ENCODE results near the gene C5AR1. TPM values are rescaled to one million over a fixed set of nuclear protein-coding genes. Genes with fewer than 3 reads are reported as not detected.

C5AR1 gene
- total and polyA plus RNA-seq, 9 of the 15 experiments (the other 6 are each of a cell fraction or from before 2014, with no cell fraction given) = 0.06 to 1.6 (median 0.28) TPM; not detected in 3

- 0 out of 2 replicates have a peak, but pooled peaks have one; percentile 30 for TF ChIP-seq MBD1 (CRISPR knock-in tag; IDR thresholded peaks at IDR 0.05)
- TF ChIP-seq GABPB1 (CRISPR knock-in tag; IDR thresholded peaks at IDR 0.05) = peak; percentile 22; the same call in 1 of the 2 replicates
- peak; percentile 23 for TF ChIP-seq MEIS2 (IDR thresholded peaks at IDR 0.05; ENCODE audit: partially characterized antibody)
- no peak for TF ChIP-seq PTTG1 (tag; IDR thresholded peaks at IDR 0.05; ENCODE audit: low read depth)
- TF ChIP-seq FOXJ3 (CRISPR knock-in tag; IDR thresholded peaks at IDR 0.05) = no peak
- TF ChIP-seq SP1 (CRISPR knock-in tag; IDR thresholded peaks at IDR 0.05) = no peak
- TF ChIP-seq ZNF324 (CRISPR knock-in tag; IDR thresholded peaks at IDR 0.05) = no peak
- peak; percentile 42; the same call in 1 of the 2 replicates for TF ChIP-seq MTA3 (IDR thresholded peaks at IDR 0.05; ENCODE audit: borderline replicate concordance)
- TF ChIP-seq MTA2 (IDR thresholded peaks at IDR 0.05; ENCODE audit: low read depth) = 0 out of 2 replicates have a peak, but pooled peaks have one; percentile 15
- TF ChIP-seq GATA2 (CRISPR knock-in tag; IDR thresholded peaks at IDR 0.05) = no peak
- no peak for TF ChIP-seq ZNF277 (CRISPR knock-in tag; IDR thresholded peaks at IDR 0.05; ENCODE audit: borderline replicate concordance)
- no peak; the same call in 1 of the 2 replicates for TF ChIP-seq STAG1 (CRISPR knock-in tag; IDR thresholded peaks at IDR 0.05; ENCODE audit: borderline replicate concordance)
- TF ChIP-seq TEAD1 (CRISPR knock-in tag; IDR thresholded peaks at IDR 0.05) = peak in 1 of 2 experiments; percentile 76; a peak in 2 of 4 replicates
- TF ChIP-seq ZNF778 (CRISPR knock-in tag; IDR thresholded peaks at IDR 0.05) = no peak
- no peak for TF ChIP-seq IRF1 (CRISPR knock-in tag; IDR thresholded peaks at IDR 0.05; ENCODE audit: borderline replicate concordance)
- TF ChIP-seq CBX5 (IDR thresholded peaks at IDR 0.05; ENCODE audit: borderline replicate concordance, low read depth) = no peak
- TF ChIP-seq PHB (CRISPR knock-in tag; IDR thresholded peaks at IDR 0.05) = no peak
- peak; percentile 83 for TF ChIP-seq HDAC3 (IDR thresholded peaks at IDR 0.05; ENCODE audit: borderline replicate concordance, partially characterized antibody)
- peak; percentile 58 for TF ChIP-seq CREM (IDR thresholded peaks at IDR 0.05; ENCODE audit: low read depth)
- TF ChIP-seq SRF (CRISPR knock-in tag; IDR thresholded peaks at IDR 0.05) = 0 out of 4 replicates have a peak, but pooled peaks of 1 of the 2 experiments have one; percentile 32
- TF ChIP-seq MYC (IDR thresholded peaks at IDR 0.05; ENCODE audit: low read depth, low read length) = peak; percentile 92
- no peak for TF ChIP-seq MYC (CRISPR knock-in tag; IDR thresholded peaks at IDR 0.05; ENCODE audit: borderline replicate concordance, low read depth)
- 0 out of 2 replicates have a peak, but pooled peaks have one; percentile 17 for TF ChIP-seq ARID3A (IDR thresholded peaks at IDR 0.05; ENCODE audit: borderline replicate concordance, low read depth, low read length)
Observed at GRCh38 chr19:47305309-47305751, 4.3 kb upstream of the C5AR1 start (continued).

Data from K562 (cell line).